GM23338 (cell line): ENCODE measurements around the gene XXYLT1. TPM values are rescaled to one million over a fixed set of nuclear protein-coding genes. Genes with fewer than 3 reads are reported as not detected.

Experiments
- ATAC-seq: fragments of 200-7000 bp; cut with Tn5 transposase; 3 replicates; pipeline ENCODE4 v1.9.1; 2020
- DNase-seq: peaks from one replicate; pipeline ENCODE4 v3.0.0-alpha.2; 2015; ENCODE audit warnings: low spot score
- H2AFZ ChIP-seq: fragments of 200-600 bp; sonication (generic); 2 replicates; pipeline ENCODE4 v1.8.0; 2016; ENCODE audit warnings: antibody characterized with exemption, mild to moderate bottlenecking, moderate library complexity
- H3F3A ChIP-seq: fragments of 200-600 bp; sonication (generic); replicated peaks from 2 replicates; pipeline ENCODE4 v1.8.0; 2017; ENCODE audit warnings: antibody characterized with exemption, mixed run types, low read depth
- H3K27ac ChIP-seq: fragments of 200-600 bp; sonication (generic); 2 replicates; pipeline ENCODE4 v1.6.1; 2016; ENCODE audit warnings: low read depth
- H3K27me3 ChIP-seq: fragments of 200-600 bp; sonication (generic); 2 replicates; pipeline ENCODE4 v1.8.0; 2016; ENCODE audit warnings: mild to moderate bottlenecking, mixed run types, moderate library complexity; ENCODE audit not compliant: insufficient read depth
- H3K36me3 ChIP-seq: fragments of 200-600 bp; sonication (generic); 2 replicates; pipeline ENCODE4 v1.8.0; 2016; ENCODE audit warnings: mild to moderate bottlenecking; ENCODE audit not compliant: insufficient read depth
- H3K4me1 ChIP-seq: fragments of 200-600 bp; sonication (generic); 2 replicates; pipeline ENCODE4 v1.8.0; 2016; ENCODE audit warnings: mild to moderate bottlenecking, moderate library complexity; ENCODE audit not compliant: insufficient read depth
- H3K4me2 ChIP-seq: fragments of 200-600 bp; sonication (generic); 2 replicates; pipeline ENCODE4 v1.7.1; 2017; ENCODE audit warnings: mixed run types
- H3K4me3 ChIP-seq: fragments of 200-600 bp; sonication (generic); 2 replicates; pipeline ENCODE4 v1.6.1; 2016; ENCODE audit warnings: mixed run types
- H3K79me2 ChIP-seq: fragments of 200-600 bp; sonication (generic); replicated peaks from 2 replicates; pipeline ENCODE4 v1.8.0; 2017; ENCODE audit warnings: mild to moderate bottlenecking; ENCODE audit not compliant: insufficient read depth
- H3K9me2 ChIP-seq: fragments of 200-600 bp; sonication (generic); 2 replicates; pipeline ENCODE4 v1.8.0; 2017; ENCODE audit not compliant: insufficient read depth
- H4K20me1 ChIP-seq: fragments of 200-600 bp; sonication (generic); replicated peaks from 2 replicates; pipeline ENCODE4 v1.8.0; 2017; ENCODE audit warnings: mild to moderate bottlenecking; ENCODE audit not compliant: insufficient read depth
- H3K27ac Mint-ChIP-seq: 2 replicates; pipeline ENCODE4 v1.8.0; 2020; ENCODE audit warnings: inconsistent platforms, mild to moderate bottlenecking, moderate library complexity, mixed read lengths
- H3K27me3 Mint-ChIP-seq: 3 replicates; pipeline ENCODE4 v1.8.0; 2022; ENCODE audit warnings: low read depth, mild to moderate bottlenecking, moderate library complexity, mixed read lengths, inconsistent platforms; ENCODE audit not compliant: insufficient read depth, poor library complexity
- H3K36me3 Mint-ChIP-seq: 3 replicates; pipeline ENCODE4 v1.8.0; 2021; ENCODE audit warnings: low read depth, mild to moderate bottlenecking, inconsistent platforms, moderate library complexity, mixed read lengths
- H3K4me1 Mint-ChIP-seq: 3 replicates; pipeline ENCODE4 v1.8.0; 2020; ENCODE audit warnings: mild to moderate bottlenecking, inconsistent platforms, mixed read lengths
- H3K4me3 Mint-ChIP-seq: 3 replicates; pipeline ENCODE4 v1.8.0; 2021; ENCODE audit warnings: moderate library complexity, mild to moderate bottlenecking, inconsistent platforms, mixed read lengths
- H3K9me3 Mint-ChIP-seq: 3 replicates; pipeline ENCODE4 v1.8.0; 2020; ENCODE audit warnings: moderate library complexity, mild to moderate bottlenecking, inconsistent platforms, mixed read lengths
- CREB1 ChIP-seq: fragments of 250-450 bp; sonication (Bioruptor Pico); IDR thresholded peaks from 2 replicates; pipeline ENCODE4 v1.5.0; 2020; ENCODE audit warnings: low read depth, mild to moderate bottlenecking, moderate library complexity
- CTCF ChIP-seq, 2 experiments: fragments of 200-600 bp in 1 of 2; sonication (generic) in 1 of 2; conservative IDR thresholded peaks; 2 replicates each; pipeline versions ENCODE4 v1.5.1 to v1.6.1; 2016 to 2017; ENCODE audit warnings: antibody characterized with exemption in 2 of 2, low read depth in 2 of 2, mild to moderate bottlenecking in 2 of 2, moderate library complexity in 1 of 2
- EZH2phosphoT487 ChIP-seq: fragments of 200-600 bp; sonication (generic); IDR thresholded peaks from one replicate; pipeline ENCODE4 v1.8.1; 2018; ENCODE audit warnings: antibody characterized with exemption; ENCODE audit not compliant: unreplicated experiment
- JUNB ChIP-seq: IDR thresholded peaks from one replicate; pipeline ENCODE4 v1.6.1; 2016; ENCODE audit warnings: antibody characterized with exemption; ENCODE audit not compliant: unreplicated experiment
- NANOG ChIP-seq: IDR thresholded peaks from 2 replicates; pipeline ENCODE4 v1.6.1; 2016; ENCODE audit warnings: antibody characterized with exemption, borderline replicate concordance
- POLR2AphosphoS5 ChIP-seq: IDR thresholded peaks from 2 replicates; pipeline ENCODE4 v1.6.1; 2016; ENCODE audit warnings: antibody characterized with exemption, low read depth
- REST ChIP-seq: IDR thresholded peaks from one replicate; pipeline ENCODE4 v1.6.1; 2018; ENCODE audit warnings: antibody characterized with exemption; ENCODE audit not compliant: unreplicated experiment
- ZNF114 ChIP-seq: fragments of 250-450 bp; sonication (Bioruptor Pico); IDR thresholded peaks from 2 replicates; pipeline ENCODE4 v1.5.0; 2020; ENCODE audit warnings: mild to moderate bottlenecking, moderate library complexity
- ZNF331 ChIP-seq: fragments of 250-450 bp; sonication (Bioruptor Pico); IDR thresholded peaks from 2 replicates; pipeline ENCODE4 v1.5.0; 2020; ENCODE audit warnings: low read depth, mild to moderate bottlenecking, moderate library complexity
- polyA plus RNA-seq: library from polyadenylated mRNA; unstranded; fragments of >200 nt; fragmentation: Nextera tagmentation; extraction: Ambion mirVana; gene quantifications from 2 replicates; pipeline ENCODE4 v1.2.1, GENCODE V29; 2016
- total RNA-seq: library from RNA; depleted of rRNA; stranded (reverse); fragments of >200 nt; shearing (Covaris generic); gene quantifications from 2 replicates; pipeline ENCODE4 v1.2.3, GENCODE V29; 2014
- TF ChIP-seq, protein P1 (sequence below): IDR thresholded peaks from 2 replicates; pipeline ENCODE4 v1.6.1; 2016; ENCODE audit warnings: antibody characterized with exemption

XXYLT1 gene
- total and polyA plus RNA-seq, 2 experiments from 2014 or later: 13.5 to 34.8 TPM

DNA sequence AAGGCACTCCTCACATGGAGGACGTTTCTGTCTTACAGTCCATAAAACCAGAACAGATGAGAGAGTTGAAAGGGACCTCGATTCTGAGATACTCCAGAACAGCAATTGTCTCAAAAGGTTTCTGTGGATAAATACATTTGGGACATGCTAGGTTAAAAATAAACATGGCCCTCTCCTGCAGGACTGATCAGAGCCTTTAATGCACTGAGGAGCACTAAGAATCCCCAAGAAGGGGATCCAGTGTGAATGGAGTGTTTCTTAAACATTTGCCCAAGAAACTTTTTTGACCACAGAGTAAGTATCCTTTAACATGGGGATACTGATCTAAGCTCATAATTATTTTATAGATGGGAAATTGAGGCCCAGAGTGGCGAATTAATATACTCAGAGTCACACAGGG lies 223.4 kb downstream of the XXYLT1 start:
- DNase-seq (no peak), ATAC-seq (no peak)
- no peaks in the 10 kb centered on the region for H3K9me3 Mint-ChIP-seq
- no peak for TF ChIP-seq POLR2AphosphoS5
- TF ChIP-seq, protein P1, sequence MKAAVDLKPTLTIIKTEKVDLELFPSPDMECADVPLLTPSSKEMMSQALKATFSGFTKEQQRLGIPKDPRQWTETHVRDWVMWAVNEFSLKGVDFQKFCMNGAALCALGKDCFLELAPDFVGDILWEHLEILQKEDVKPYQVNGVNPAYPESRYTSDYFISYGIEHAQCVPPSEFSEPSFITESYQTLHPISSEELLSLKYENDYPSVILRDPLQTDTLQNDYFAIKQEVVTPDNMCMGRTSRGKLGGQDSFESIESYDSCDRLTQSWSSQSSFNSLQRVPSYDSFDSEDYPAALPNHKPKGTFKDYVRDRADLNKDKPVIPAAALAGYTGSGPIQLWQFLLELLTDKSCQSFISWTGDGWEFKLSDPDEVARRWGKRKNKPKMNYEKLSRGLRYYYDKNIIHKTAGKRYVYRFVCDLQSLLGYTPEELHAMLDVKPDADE: no peak
- TF ChIP-seq EZH2phosphoT487: no peak
- no peak overlapping the region for H3K27ac Mint-ChIP-seq
- H3K9me2 ChIP-seq: no peaks in the 10 kb centered on the region
- H3K4me3 ChIP-seq: no peak overlapping the region
- peaks cover 3% of the 10 kb centered on the region for H3K4me1 ChIP-seq
- H3K27me3 Mint-ChIP-seq: peaks cover 5% of the 10 kb centered on the region
- no peaks in the 10 kb centered on the region for H3K79me2 ChIP-seq
- H4K20me1 ChIP-seq: no peaks in the 10 kb centered on the region
- no peak overlapping the region for H3K4me2 ChIP-seq
- no peaks in the 10 kb centered on the region for H3F3A ChIP-seq
- no peaks in the 10 kb centered on the region for H3K36me3 ChIP-seq
- peaks cover 24% of the 10 kb centered on the region for H3K4me1 Mint-ChIP-seq
- no peak overlapping the region for H3K4me3 Mint-ChIP-seq
- H2AFZ ChIP-seq: no peak overlapping the region
- no peak overlapping the region for H3K27ac ChIP-seq
- no peaks in the 10 kb centered on the region for H3K36me3 Mint-ChIP-seq
- no peaks in the 10 kb centered on the region for H3K27me3 ChIP-seq

DNA sequence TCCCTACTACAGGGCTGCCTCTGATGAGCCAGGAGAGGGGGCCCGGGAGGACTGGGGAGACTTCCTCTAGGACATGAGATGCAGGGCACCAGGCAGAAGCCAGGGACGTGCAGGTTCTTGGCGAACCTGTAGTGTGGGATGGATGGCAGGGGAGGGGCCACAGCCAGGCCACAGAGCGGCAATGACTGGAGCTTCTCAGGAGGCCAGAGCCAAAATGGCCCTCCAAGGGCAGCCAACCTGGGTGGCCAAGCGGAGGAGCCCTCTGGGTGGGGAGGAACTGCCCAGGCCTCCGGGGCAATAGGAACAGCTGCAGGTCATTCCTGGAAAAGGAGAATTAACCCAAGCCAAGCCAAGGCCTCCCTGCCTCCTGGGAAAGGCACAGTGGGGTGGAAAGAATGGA lies 224.5 kb downstream of the XXYLT1 start:
- Mint-ChIP-seq H3K27ac (no peak overlapping the region), H3K4me1 (peaks cover 31% of the 10 kb centered on the region), H3K4me3 (no peak overlapping the region), H3K36me3 (no peaks in the 10 kb centered on the region), H3K9me3 (no peaks in the 10 kb centered on the region), H3K27me3 (peaks cover 8% of the 10 kb centered on the region)
- H4K20me1 ChIP-seq: no peaks in the 10 kb centered on the region
- H3K9me2 ChIP-seq: no peaks in the 10 kb centered on the region
- no peak overlapping the region for H3K4me2 ChIP-seq
- ATAC-seq (no peak), DNase-seq (no peak)
- no peak overlapping the region for H3K27ac ChIP-seq
- H2AFZ ChIP-seq: no peak overlapping the region
- H3K27me3 ChIP-seq: no peaks in the 10 kb centered on the region
- H3K36me3 ChIP-seq: no peaks in the 10 kb centered on the region
- H3K4me1 ChIP-seq: peaks cover 6% of the 10 kb centered on the region
- no peaks in the 10 kb centered on the region for H3F3A ChIP-seq
- H3K79me2 ChIP-seq: no peaks in the 10 kb centered on the region
- H3K4me3 ChIP-seq: no peak overlapping the region
- TF ChIP-seq REST (no peak), JUNB (no peak), NANOG (no peak), CTCF (conservative IDR thresholded peaks at IDR 0.05; ENCODE audit: low read depth in 2 of 2) (no peak), CREB1 (CRISPR knock-in tag) (no peak), ZNF331 (CRISPR knock-in tag) (no peak), ZNF114 (CRISPR knock-in tag) (no peak), POLR2AphosphoS5 (no peak)
- TF ChIP-seq, protein P1: no peak
